HG03457 (cell line): ENCODE data around the gene MACROD2.
"Not testable (repeated sequence)": the region's sequence is repeated elsewhere in the genome, so short reads cannot be mapped to it uniquely, and the experiment has no call there.

Experiments used
- ATAC-seq: cut with Tn5 transposase; IDR thresholded peaks from one replicate; pipeline ENCODE4 v1.9.1; 2021; ENCODE audit warnings: moderate number of reproducible peaks; ENCODE audit not compliant: unreplicated experiment

The MACROD2 gene

GRCh38 chr20:14926436-14926835 lies 931.1 kb downstream of the MACROD2 start:
- ATAC-seq: not testable (repeated sequence)

GRCh38 chr20:14928083-14928482 lies 932.8 kb downstream of the MACROD2 start:
- ATAC-seq: no peak

DNA sequence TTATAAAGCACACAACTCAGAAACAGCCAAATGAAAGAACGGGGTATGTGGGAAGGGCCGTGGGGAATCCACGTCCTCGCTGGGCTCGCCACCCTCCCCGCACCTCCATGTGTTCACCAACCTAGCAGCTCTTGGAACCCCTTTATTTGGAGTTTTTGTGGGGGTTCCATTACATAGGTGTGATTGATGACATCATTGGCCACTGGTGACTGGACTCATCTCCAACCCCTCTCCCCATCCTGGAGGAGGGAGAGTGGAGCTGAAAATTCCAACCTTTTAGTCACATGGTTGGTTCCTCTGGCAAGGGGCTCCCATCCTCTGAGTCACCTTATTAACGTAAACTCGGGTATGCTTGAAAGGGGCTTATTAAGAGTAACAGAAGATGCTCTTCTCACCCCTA lies 934.1 kb downstream of the MACROD2 start:
- no peak for ATAC-seq

DNA sequence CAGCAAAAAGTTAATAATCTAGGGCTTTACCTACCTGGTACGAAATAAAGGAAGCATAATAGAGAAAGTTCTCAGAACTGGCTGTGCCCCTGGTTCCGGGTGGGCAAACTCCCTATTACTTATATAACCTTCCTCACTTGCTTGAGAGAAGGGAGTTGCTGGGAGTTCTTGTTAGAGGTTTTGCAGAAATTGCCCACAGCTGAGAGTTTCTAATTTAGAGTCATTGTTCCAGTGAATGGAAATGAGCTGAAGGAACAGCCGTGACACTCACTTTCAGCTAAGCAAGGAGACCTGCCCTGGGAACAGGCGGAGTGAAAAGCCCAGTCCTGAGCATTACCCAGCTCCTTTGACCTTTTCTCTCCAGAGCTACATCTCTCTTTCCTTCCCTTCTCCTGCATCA lies 936.7 kb downstream of the MACROD2 start:
- no peak for ATAC-seq

GRCh38 chr20:14935285-14935684 lies 940.0 kb downstream of the MACROD2 start:
- ATAC-seq: no peak

DNA sequence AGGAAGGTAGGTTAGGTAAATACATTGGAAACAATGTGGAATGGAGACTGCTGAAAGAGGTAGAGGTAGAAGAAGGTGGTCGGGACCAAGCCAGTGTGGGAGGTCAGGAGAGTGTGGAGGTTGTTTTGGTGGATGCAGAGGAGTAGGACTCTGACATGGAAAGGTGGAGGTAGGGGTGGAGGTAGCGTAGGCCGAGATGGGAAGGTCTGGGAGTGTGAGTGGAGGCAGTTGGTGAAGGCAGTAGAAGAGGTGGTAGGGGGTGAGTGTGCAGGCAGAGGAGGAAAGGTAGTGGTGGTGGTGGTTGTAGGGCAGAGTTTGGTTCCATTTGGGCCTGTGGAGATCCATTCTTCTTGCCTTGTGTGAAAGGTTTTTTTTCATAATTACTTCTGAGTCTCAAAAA lies 941.7 kb downstream of the MACROD2 start:
- no peak for ATAC-seq

- no peak for ATAC-seq
Measured at GRCh38 chr20:14937846-14938245, 942.5 kb downstream of the MACROD2 start.

GRCh38 chr20:14947536-14947935 lies 952.2 kb downstream of the MACROD2 start:
- no peak for ATAC-seq

DNA sequence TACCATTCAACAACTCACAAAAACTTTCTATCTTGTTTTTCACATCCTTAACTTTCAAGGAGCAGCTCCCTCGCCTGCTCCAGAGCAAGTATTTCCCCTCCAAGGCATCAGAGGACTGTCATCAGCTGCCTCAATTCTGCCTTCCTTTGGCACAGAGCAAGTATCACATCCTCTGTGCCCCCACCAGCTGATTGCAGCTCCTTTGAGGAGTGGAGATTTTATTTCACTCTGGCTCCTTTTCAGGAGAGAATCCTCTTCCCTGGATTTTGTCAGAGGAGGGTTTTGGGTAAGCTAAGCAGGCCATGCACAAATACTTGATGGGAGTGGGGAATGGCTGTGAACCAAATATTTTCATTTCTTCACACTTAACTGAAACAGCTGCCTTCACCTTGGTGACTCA lies 952.6 kb downstream of the MACROD2 start:
- no peak for ATAC-seq

DNA sequence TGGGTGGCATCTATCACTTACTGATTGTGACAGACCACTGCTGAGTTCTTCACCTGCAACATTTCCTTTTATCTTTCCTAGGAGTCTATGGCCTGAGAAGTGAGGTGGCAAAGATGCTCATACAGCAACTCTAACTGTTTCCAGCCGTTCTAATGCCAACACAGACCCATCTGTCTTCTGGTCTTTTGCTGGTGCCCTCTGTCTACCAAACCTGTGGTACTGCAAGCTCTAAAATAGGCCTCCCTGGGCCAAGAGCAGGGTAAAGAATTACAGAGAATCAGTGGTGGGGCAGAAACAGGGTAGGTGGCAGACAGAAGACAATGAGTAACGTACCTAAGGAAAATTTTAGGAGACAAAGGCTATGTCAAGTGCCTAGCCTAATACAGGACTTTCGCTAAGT lies 953.1 kb downstream of the MACROD2 start:
- no peak for ATAC-seq

DNA sequence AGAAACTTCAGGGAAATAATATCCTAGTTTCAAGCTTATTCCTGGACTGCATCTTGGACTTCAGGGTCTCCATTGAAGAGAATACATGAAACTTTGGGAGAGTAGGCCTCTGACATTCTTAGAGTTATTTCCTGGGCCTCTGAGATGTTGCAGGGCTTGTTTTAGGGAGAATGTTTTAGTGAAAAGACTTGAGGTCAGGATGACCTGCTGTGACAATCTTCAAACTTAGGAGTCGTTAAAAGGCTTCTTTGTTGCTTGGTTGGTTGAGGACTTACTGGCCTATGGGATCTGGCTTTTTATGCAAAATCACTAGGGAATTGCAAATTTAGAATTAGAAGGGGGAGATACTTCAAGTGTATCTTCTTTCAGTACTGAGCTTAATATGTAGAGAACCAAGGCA lies 955.3 kb downstream of the MACROD2 start:
- no peak for ATAC-seq

DNA sequence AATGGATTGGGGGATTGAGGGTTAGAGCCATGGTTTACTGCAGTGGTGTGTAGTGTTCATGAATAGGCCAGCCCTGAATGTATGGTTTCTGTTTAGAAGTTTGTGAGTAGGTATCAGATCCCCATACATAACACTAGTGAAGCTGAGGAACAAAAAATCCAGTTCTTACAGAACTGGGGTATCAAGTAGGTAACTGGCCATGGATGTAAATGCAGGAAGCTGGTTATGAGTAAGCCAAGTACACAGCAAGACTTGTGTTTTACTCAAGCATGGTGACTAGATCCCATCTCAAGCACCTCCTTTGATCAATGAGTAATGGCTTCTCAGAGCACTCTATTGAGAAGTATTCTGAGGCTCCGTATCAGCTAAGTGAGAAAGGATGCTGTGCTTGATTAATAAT lies 955.8 kb downstream of the MACROD2 start:
- no peak for ATAC-seq

DNA sequence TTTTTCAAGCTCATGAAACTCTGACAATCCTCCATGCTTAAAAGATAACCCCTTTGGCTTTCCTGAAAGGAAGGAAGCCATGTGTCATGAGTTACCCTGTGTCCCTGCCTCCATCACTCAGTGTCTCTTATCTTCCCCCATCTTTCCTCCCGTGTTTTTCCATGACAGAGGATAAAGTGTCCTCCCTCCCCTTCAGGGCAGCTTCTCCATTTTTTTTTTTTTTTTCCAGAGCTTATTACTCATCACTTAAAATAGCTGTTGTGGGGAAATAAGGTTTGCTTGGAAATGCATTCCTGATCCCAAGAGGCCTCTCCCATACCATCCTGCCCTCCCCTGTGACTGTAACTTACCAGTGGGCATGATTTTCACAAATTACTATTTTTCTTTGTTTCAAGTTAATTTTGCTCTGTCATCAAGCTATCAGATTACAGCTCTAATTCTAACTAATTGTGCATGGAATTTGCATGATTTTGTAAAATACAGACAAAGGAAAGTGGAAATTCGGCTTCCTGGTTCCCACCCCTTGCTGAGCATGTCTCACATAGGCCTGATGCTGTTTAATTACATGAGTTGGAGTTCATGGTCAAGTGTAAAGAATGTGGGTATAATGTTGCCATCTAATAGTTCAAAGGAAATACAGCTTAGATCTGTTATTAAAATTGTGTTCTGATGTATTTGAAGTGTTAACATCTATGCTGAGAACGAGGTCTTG lies 956.5 kb downstream of the MACROD2 start:
- ATAC-seq: no peak

DNA sequence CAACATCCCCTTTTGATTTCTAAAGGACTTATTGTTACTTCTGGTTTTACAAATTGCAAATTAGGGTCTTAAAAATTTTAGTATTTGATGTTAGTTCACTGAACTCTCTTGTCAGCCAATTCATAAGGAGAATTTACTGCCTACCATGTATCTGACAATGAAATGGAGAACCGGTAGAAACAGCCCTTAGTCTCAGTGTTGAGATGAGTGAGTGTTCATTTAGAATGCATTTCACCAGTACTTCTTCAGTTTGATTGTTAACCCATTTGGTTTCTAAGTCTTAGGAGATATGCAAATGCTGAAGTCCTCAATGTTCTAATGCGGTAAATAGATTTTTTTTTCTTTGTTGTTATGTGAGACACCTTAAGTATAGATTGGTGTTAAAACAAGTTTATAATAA lies 958.4 kb downstream of the MACROD2 start:
- ATAC-seq: no peak

GRCh38 chr20:14955399-14955798 lies 960.1 kb downstream of the MACROD2 start:
- ATAC-seq: no peak

DNA sequence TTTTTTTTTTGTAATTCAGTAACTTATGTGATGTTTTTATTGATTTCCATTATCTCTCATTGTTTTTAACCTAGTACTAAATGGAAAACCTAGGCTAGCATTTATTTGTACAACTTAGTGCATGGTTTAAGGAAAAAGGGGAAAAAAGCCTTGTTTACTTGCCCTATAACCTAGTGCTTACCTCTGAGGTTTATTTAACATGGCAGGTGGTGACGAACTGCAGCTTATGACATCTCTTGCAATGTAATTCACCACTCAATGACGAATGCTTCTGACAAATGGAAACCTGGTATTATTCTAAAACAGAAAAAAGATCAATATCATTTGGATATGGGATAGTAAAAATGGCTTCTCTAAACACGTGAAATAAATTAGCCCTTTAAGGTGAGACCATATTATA lies 960.7 kb downstream of the MACROD2 start:
- ATAC-seq: no peak

- no peak for ATAC-seq
Measured at GRCh38 chr20:14956538-14956937, 961.2 kb downstream of the MACROD2 start.

DNA sequence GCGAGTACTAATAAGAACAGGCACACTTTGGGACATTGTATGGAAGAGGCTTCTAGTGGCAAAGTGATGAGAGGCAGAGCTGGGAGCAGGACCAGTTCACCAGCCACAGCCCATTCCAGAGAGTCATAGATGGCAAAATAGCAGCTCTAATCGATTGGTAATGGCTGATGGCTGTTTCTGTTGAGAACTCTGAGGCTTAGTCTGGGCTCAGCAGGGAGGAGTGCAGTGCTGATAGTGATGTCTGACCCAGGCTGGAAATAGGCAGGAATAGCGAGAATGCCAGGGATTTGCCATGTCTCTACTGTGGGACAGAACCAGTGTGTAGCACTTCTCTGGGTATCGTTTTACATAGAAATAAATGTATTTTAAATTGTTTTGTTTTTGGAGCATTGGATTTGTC lies 962.1 kb downstream of the MACROD2 start:
- ATAC-seq: no peak

DNA sequence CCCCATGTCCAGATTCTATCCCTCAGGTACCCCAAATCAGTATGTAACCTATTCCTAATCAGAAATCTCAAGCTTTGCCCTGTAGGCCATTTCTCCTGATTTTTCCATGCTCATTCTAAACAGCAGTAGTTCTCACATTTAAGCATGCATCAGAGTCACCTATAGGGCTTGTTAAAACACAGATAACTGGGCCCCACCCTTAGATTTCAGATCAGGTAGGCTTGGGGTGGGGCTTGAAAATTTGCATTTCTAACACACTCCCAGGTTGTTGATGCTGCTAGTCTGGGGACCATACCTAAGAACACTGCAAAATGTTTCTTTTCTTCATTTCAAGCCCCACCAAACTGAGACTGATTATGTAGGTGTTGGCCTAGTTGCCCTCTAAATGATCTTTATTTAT lies 963.3 kb downstream of the MACROD2 start:
- no peak for ATAC-seq

GRCh38 chr20:14959506-14960475 lies 964.5 kb downstream of the MACROD2 start:
- ATAC-seq: no peak

DNA sequence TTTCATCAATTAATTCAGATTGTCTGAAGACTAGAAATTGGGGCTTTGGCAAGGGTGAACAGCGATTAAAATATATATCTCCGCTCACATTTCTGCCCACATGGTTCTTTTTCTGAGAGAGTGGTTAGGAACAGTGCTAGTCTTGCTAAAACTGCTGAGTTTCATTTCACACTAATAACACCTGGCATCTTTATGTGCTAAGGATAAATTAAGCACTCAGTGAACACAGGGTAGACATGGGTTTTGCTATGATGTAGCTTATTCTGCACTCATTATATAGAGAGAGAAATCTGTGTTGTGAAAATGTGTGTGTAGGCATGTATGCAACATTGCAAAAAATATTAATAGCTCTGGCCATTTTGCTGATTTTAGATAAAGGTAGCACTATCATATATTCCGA lies 965.5 kb downstream of the MACROD2 start:
- ATAC-seq: no peak

GRCh38 chr20:14963262-14963663 lies 967.9 kb downstream of the MACROD2 start:
- no peak for ATAC-seq
